CD4-positive, alpha-beta memory T cell (primary cell): ENCODE data around the gene TTLL5. TPM values are rescaled to one million over a fixed set of nuclear protein-coding genes. Genes with fewer than 3 reads are reported as not detected.
"Not testable (repeated sequence)": the region's sequence is repeated elsewhere in the genome, so short reads cannot be mapped to it uniquely, and the experiment has no call there.

ENCODE experiments used
- CTCF ChIA-PET: fragments of 350-600 bp; sonication (Branson Sonifier 250); formaldehyde crosslinking; loops from one replicate; lab custom pipeline; 2021; ENCODE audit warnings: inconsistent platforms; ENCODE audit not compliant: partially characterized antibody; lab: Charles Lee
- POLR2A ChIA-PET: fragments of 350-600 bp; sonication (Branson Sonifier 250); formaldehyde crosslinking; loops from one replicate; lab custom pipeline; 2021; ENCODE audit not compliant: partially characterized antibody; lab: Charles Lee
- DNase-seq, 5 donors: peaks; one replicate each; pipeline versions ENCODE4 v3.0.0 to v3.0.0-alpha.2; 2020 to 2022; ENCODE audit warnings: mixed read lengths in 1 of 5
- H3K27ac ChIP-seq: one replicate; pipeline ENCODE4 v1.7.0; 2013; ENCODE audit warnings: low read depth, low read length
- H3K27me3 ChIP-seq: 2 replicates; pipeline ENCODE4 v1.7.0; 2013; ENCODE audit warnings: mild to moderate bottlenecking, low read length, moderate library complexity; ENCODE audit not compliant: insufficient read depth
- H3K36me3 ChIP-seq: 2 replicates; pipeline ENCODE4 v1.7.0; 2013; ENCODE audit warnings: mild to moderate bottlenecking, low read length, moderate library complexity; ENCODE audit not compliant: insufficient read depth
- H3K4me1 ChIP-seq: 2 replicates; pipeline ENCODE4 v1.7.0; 2013; ENCODE audit warnings: mild to moderate bottlenecking, low read length, moderate library complexity; ENCODE audit not compliant: insufficient read depth
- H3K4me3 ChIP-seq, 2 donors: one replicate each; pipeline ENCODE4 v1.7.0; 2013; ENCODE audit warnings: low read length in 2 of 2, mild to moderate bottlenecking in 1 of 2
- H3K9me3 ChIP-seq, 2 donors: one replicate each; pipeline ENCODE4 v1.7.0; 2013; ENCODE audit warnings: low read length in 2 of 2, control low read depth in 1 of 2; ENCODE audit not compliant: control insufficient read depth in 1 of 2
- H3K27ac Mint-ChIP-seq, 7 donors: one replicate each; pipeline ENCODE4 v1.8.0; 2020 to 2021; ENCODE audit warnings: mixed read lengths in 7 of 7, mild to moderate bottlenecking in 6 of 7, inconsistent platforms in 3 of 7, moderate library complexity in 3 of 7
- H3K27me3 Mint-ChIP-seq, 2 donors: one replicate each; pipeline ENCODE4 v1.8.0; 2020 to 2021; ENCODE audit warnings: mixed read lengths in 2 of 2
- H3K36me3 Mint-ChIP-seq, 2 donors: one replicate each; pipeline ENCODE4 v1.8.0; 2020 to 2021; ENCODE audit warnings: mixed read lengths in 2 of 2, inconsistent platforms in 1 of 2, mild to moderate bottlenecking in 1 of 2
- H3K4me1 Mint-ChIP-seq, 4 donors: one replicate each; pipeline ENCODE4 v1.8.0; 2020 to 2021; ENCODE audit warnings: mixed read lengths in 4 of 4, mild to moderate bottlenecking in 1 of 4
- H3K4me3 Mint-ChIP-seq, 8 donors: one replicate each; pipeline ENCODE4 v1.8.0; 2020 to 2021; ENCODE audit warnings: mixed read lengths in 8 of 8, mild to moderate bottlenecking in 7 of 8, moderate library complexity in 6 of 8, inconsistent platforms in 3 of 8
- H3K9me3 Mint-ChIP-seq, 8 donors: one replicate each; pipeline ENCODE4 v1.8.0; 2020 to 2021; ENCODE audit warnings: mixed read lengths in 8 of 8, mild to moderate bottlenecking in 5 of 8, inconsistent platforms in 3 of 8, moderate library complexity in 1 of 8
- intact Hi-C: fragments of 100-400 bp; cut with micrococcal nuclease; formaldehyde crosslinking; loops from one replicate; pipeline ENCODE4 v1.15.1; 2023
- polyA plus RNA-seq, 2 donors: library from polyadenylated mRNA; unstranded; fragments of 300-500 nt; fragmentation: Illumina TruSeq; gene quantifications; one replicate each; pipeline ENCODE4 v1.2.3, GENCODE V29; 2021
- total RNA-seq, 2 experiments: library from RNA; stranded (reverse); gene quantifications; one replicate each; pipeline ENCODE4 v1.2.3, GENCODE V29; 2021

Gene TTLL5
- total and polyA plus RNA-seq, 4 experiments from 2014 or later: 8.4 to 28.2 (median 20.5) TPM

- POLR2A ChIA-PET: no interaction called here
- Histone ChIP-seq H3K4me1 (no peaks in the 10 kb centered on the region), H3K9me3 (no peaks in the 10 kb centered on the region), H3K27me3 (no peaks in the 10 kb centered on the region), H3K36me3 (no peaks in the 10 kb centered on the region), H3K27ac (no peak overlapping the region), H3K4me3 (no peak overlapping the region)
- Mint-ChIP-seq H3K27ac (no peak overlapping the region), H3K36me3 (peaks cover 2 to 15% of the 10 kb centered on the region in 2 donors), H3K4me3 (peak overlapping the region in 1 of 8 donors; percentile 31), H3K4me1 (no peaks in the 10 kb centered on the region), H3K9me3 (no peaks in the 10 kb centered on the region), H3K27me3 (no peaks in the 10 kb centered on the region)
- intact Hi-C loops: no loop called here
- DNase-seq: no peak
- CTCF ChIA-PET: interaction anchor here (0.9 to 9.4 kb wide), 2 partner anchors 10 to 69 kb away, joined by 3 to 181 read pairs; partner anchors contain the start of genes IFT43 and TGFB3
Observed at GRCh38 chr14:75911883-75912282, 250.8 kb downstream of the TTLL5 start.

DNA sequence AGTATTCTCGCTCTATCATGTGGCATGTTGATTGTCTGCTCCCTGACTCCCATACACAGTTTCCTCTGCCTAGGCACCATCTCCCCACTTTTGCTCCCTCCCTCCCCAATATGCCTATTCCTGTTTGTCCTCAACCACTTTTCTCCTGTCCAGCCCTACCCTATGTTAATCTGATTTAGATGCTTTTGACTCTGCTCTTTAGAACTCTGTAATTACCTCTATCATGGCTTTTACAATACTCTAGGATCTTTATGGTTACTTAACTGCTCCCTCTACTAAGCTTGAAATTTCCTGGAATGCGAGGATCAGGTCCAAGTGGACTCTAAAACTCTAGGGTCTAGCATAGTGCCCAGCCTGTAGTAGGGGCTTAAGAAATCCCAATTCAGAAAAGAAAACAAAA lies 252.1 kb downstream of the TTLL5 start:
- Histone ChIP-seq H3K4me3 (no peak overlapping the region), H3K27ac (no peak overlapping the region), H3K4me1 (no peaks in the 10 kb centered on the region), H3K36me3 (no peaks in the 10 kb centered on the region), H3K9me3 (no peaks in the 10 kb centered on the region), H3K27me3 (no peaks in the 10 kb centered on the region)
- ChIA-PET POLR2A (no interaction called here), CTCF (interaction anchor here (0.9 to 1.0 kb wide), 2 partner anchors 68 to 70 kb away, joined by 3 read pairs; no protein-coding TSS in a partner anchor)
- H3K36me3 Mint-ChIP-seq: peaks cover 4 to 20% of the 10 kb centered on the region in 2 donors
- no peaks in the 10 kb centered on the region for H3K4me1 Mint-ChIP-seq
- intact Hi-C loops: no loop called here
- H3K27me3 Mint-ChIP-seq: no peaks in the 10 kb centered on the region
- H3K4me3 Mint-ChIP-seq: no peak overlapping the region
- no peak overlapping the region for H3K27ac Mint-ChIP-seq
- no peak for DNase-seq
- no peaks in the 10 kb centered on the region for H3K9me3 Mint-ChIP-seq

DNA sequence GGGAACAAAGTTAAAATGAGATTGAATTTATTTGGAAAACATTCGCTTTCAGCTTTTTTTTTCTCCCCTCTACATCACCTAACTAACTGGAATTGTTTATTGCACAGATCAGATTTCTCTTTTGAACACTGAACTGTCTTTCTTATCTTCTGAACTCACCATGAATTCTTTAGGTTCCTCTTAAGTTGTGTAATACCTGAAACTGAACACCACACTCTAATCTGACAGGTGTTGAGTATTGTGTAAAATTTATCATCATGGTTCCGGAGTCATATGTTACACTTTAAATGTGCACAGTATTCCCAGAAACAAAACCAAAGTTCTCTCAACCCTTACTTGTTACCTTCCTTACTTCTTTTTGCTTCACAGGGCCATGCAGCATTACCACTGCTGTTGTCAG lies 254.0 kb downstream of the TTLL5 start:
- ChIA-PET POLR2A (no interaction called here), CTCF (no interaction called here)
- H3K9me3 ChIP-seq: no peaks in the 10 kb centered on the region
- no peak overlapping the region for H3K27ac ChIP-seq
- no peaks in the 10 kb centered on the region for H3K27me3 ChIP-seq
- no peak for DNase-seq
- Mint-ChIP-seq H3K36me3 (peaks cover 4 to 17% of the 10 kb centered on the region in 2 donors), H3K9me3 (no peaks in the 10 kb centered on the region), H3K27me3 (no peaks in the 10 kb centered on the region), H3K4me1 (no peaks in the 10 kb centered on the region), H3K27ac (no peak overlapping the region), H3K4me3 (no peak overlapping the region)
- intact Hi-C loops: no loop called here
- no peak overlapping the region for H3K4me3 ChIP-seq
- H3K36me3 ChIP-seq: no peaks in the 10 kb centered on the region
- H3K4me1 ChIP-seq: no peaks in the 10 kb centered on the region

DNA sequence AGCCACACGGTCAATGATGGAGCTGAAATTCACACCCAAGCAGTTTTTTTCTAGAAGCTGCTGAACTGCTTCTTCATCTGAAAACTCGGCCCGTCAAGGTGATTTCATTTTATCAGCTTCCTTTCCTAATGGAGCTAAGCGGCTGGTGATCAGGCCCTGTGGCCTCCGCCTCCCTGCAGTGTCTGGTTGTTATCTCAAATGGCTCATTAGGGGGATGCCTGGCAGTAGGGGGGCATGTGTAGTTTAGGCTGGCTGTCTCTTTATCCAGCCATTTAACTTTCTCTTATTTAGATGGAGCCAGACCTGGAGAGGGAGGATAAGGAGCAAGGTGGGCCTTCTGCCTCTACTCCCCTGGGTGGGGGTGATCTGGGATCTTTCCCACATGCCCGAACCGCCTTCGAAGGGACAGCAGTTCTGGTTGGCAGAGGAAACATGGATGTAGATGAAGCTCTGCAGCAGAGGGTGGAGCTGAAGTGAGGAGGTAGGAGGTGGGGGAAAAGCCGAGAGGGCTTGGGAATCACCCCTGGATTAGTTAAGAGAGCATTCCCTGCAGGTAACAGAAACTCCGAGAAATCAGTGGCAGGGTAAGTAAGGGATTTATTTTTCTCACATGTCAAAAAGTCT lies 256.4 kb downstream of the TTLL5 start:
- no peak overlapping the region for H3K4me3 ChIP-seq
- intact Hi-C loops: no loop called here
- H3K27me3 ChIP-seq: no peaks in the 10 kb centered on the region
- H3K36me3 Mint-ChIP-seq: peaks cover 4 to 23% of the 10 kb centered on the region in 2 donors
- no peaks in the 10 kb centered on the region for H3K4me1 ChIP-seq
- ChIA-PET POLR2A (no interaction called here), CTCF (interaction anchor here (1.1 to 5.0 kb wide), 3 partner anchors 11 to 65 kb away, joined by 3 to 25 read pairs (median 4); no protein-coding TSS in a partner anchor)
- H3K9me3 Mint-ChIP-seq: peaks cover 0 to 9% (median 0%) of the 10 kb centered on the region in 8 donors
- no peaks in the 10 kb centered on the region for H3K36me3 ChIP-seq
- H3K4me3 Mint-ChIP-seq: no peak overlapping the region
- no peaks in the 10 kb centered on the region for H3K9me3 ChIP-seq
- H3K4me1 Mint-ChIP-seq: no peaks in the 10 kb centered on the region
- H3K27ac ChIP-seq: no peak overlapping the region
- no peak overlapping the region for H3K27ac Mint-ChIP-seq
- H3K27me3 Mint-ChIP-seq: no peaks in the 10 kb centered on the region
- no peak for DNase-seq

GRCh38 chr14:75917946-75918335 lies 256.9 kb downstream of the TTLL5 start:
- peaks cover 0 to 9% (median 0%) of the 10 kb centered on the region in 8 donors for H3K9me3 Mint-ChIP-seq
- H3K9me3 ChIP-seq: no peaks in the 10 kb centered on the region
- no peak overlapping the region for H3K4me3 ChIP-seq
- no peaks in the 10 kb centered on the region for H3K27me3 Mint-ChIP-seq
- ChIA-PET CTCF (interaction anchor here (1.1 to 5.0 kb wide), 2 partner anchors 11 to 17 kb away, joined by 3 to 25 read pairs; no protein-coding TSS in a partner anchor), POLR2A (no interaction called here)
- DNase-seq: no peak
- peaks cover 4 to 23% of the 10 kb centered on the region in 2 donors for H3K36me3 Mint-ChIP-seq
- H3K4me1 ChIP-seq: no peaks in the 10 kb centered on the region
- H3K27ac ChIP-seq: no peak overlapping the region
- no peaks in the 10 kb centered on the region for H3K4me1 Mint-ChIP-seq
- intact Hi-C loops: no loop called here
- no peak overlapping the region for H3K4me3 Mint-ChIP-seq
- no peaks in the 10 kb centered on the region for H3K36me3 ChIP-seq
- no peak overlapping the region for H3K27ac Mint-ChIP-seq
- H3K27me3 ChIP-seq: no peaks in the 10 kb centered on the region

GRCh38 chr14:75920421-75920820 lies 259.4 kb downstream of the TTLL5 start:
- not testable (repeated sequence) for H3K27me3 Mint-ChIP-seq, H3K27ac Mint-ChIP-seq

GRCh38 chr14:75925141-75925840 lies 264.2 kb downstream of the TTLL5 start:
- DNase-seq, H3K27me3 Mint-ChIP-seq, H3K27ac Mint-ChIP-seq, H3K4me1 ChIP-seq, H3K9me3 ChIP-seq, H3K4me3 ChIP-seq, H3K9me3 Mint-ChIP-seq, H3K36me3 ChIP-seq, H3K4me3 Mint-ChIP-seq, H3K27me3 ChIP-seq, intact Hi-C loops, POLR2A ChIA-PET, H3K36me3 Mint-ChIP-seq, H3K27ac ChIP-seq, H3K4me1 Mint-ChIP-seq: not testable (repeated sequence)
- CTCF ChIA-PET: interaction anchor here (0.6 kb wide), 1 partner anchor 217 kb away, joined by 4 read pairs; no protein-coding TSS in a partner anchor

More at GRCh38 chr14:75920421-75920820, 259.4 kb downstream of the TTLL5 start:
- DNase-seq, H3K36me3 ChIP-seq, H3K4me3 Mint-ChIP-seq, POLR2A ChIA-PET, H3K9me3 ChIP-seq, H3K4me1 Mint-ChIP-seq, H3K4me1 ChIP-seq, intact Hi-C loops, H3K27ac ChIP-seq, H3K27me3 ChIP-seq, H3K9me3 Mint-ChIP-seq, H3K4me3 ChIP-seq: not testable (repeated sequence)
- CTCF ChIA-PET: interaction anchor here (5.0 kb wide), 1 partner anchor 14 kb away, joined by 25 read pairs; no protein-coding TSS in a partner anchor
- H3K36me3 Mint-ChIP-seq: peaks cover 4 to 18% of the 10 kb centered on the region in 2 donors
